SK-N-SH treated with all-trans-retinoic acid at 6 μM for 48 hours (cell line): ENCODE results near the gene CD74.

Experiments
- ATAC-seq: fragments of 200-7000 bp; cut with Tn5 transposase; 3 replicates; pipeline ENCODE4 v1.9.1; 2020; ENCODE audit warnings: mild to moderate bottlenecking, moderate library complexity
- ARNTL ChIP-seq: fragments of 450-650 bp; formaldehyde crosslinking; IDR thresholded peaks from 2 replicates; pipeline ENCODE4 v1.5.0; 2020; ENCODE audit warnings: low read depth, mild to moderate bottlenecking, moderate library complexity, borderline replicate concordance
- BACH2 ChIP-seq: fragments of 250-450 bp; sonication (Bioruptor Pico); IDR thresholded peaks from 2 replicates; pipeline ENCODE4 v1.9.0; 2021; ENCODE audit warnings: mild to moderate bottlenecking, borderline replicate concordance
- CSDC2 ChIP-seq: fragments of 250-450 bp; sonication (Bioruptor Pico); IDR thresholded peaks from 2 replicates; pipeline ENCODE4 v1.5.0; 2020; ENCODE audit warnings: mild to moderate bottlenecking, moderate library complexity
- CSRNP3 ChIP-seq: fragments of 250-450 bp; sonication (Bioruptor Pico); IDR thresholded peaks from 2 replicates; pipeline ENCODE4 v1.5.1; 2021; ENCODE audit warnings: mild to moderate bottlenecking, moderate library complexity
- ESRRG ChIP-seq: fragments of 250-450 bp; sonication (Bioruptor Pico); IDR thresholded peaks from 2 replicates; pipeline ENCODE4 v1.6.1; 2021; ENCODE audit warnings: mild to moderate bottlenecking
- GLIS3 ChIP-seq: fragments of 250-450 bp; sonication (Bioruptor Pico); IDR thresholded peaks from 2 replicates; pipeline ENCODE4 v1.5.0; 2020; ENCODE audit warnings: mild to moderate bottlenecking, moderate library complexity
- OSR1 ChIP-seq: fragments of 250-450 bp; sonication (Bioruptor Pico); IDR thresholded peaks from 2 replicates; pipeline ENCODE4 v1.8.0; 2022; ENCODE audit warnings: moderate library complexity, mild to moderate bottlenecking, inconsistent platforms
- POU6F1 ChIP-seq: fragments of 250-450 bp; sonication (Bioruptor Pico); IDR thresholded peaks from 2 replicates; pipeline ENCODE4 v1.8.0; 2021; ENCODE audit warnings: low read depth, mild to moderate bottlenecking, moderate library complexity, borderline replicate concordance
- PPARA ChIP-seq: fragments of 250-450 bp; sonication (Bioruptor Pico); IDR thresholded peaks from 2 replicates; pipeline ENCODE4 v1.5.0; 2020; ENCODE audit warnings: mild to moderate bottlenecking, borderline replicate concordance
- RARB ChIP-seq: fragments of 250-450 bp; sonication (Bioruptor Pico); IDR thresholded peaks from 2 replicates; pipeline ENCODE4 v1.8.0; 2021; ENCODE audit warnings: mild to moderate bottlenecking, moderate library complexity
- SNAI2 ChIP-seq: fragments of 250-450 bp; sonication (Bioruptor Pico); IDR thresholded peaks from 2 replicates; pipeline ENCODE4 v1.5.0; 2020; ENCODE audit warnings: mild to moderate bottlenecking, moderate library complexity
- TCF4 ChIP-seq: fragments of 250-450 bp; sonication (Bioruptor Pico); IDR thresholded peaks from 2 replicates; pipeline ENCODE4 v1.8.0; 2021; ENCODE audit warnings: mild to moderate bottlenecking, moderate library complexity, borderline replicate concordance
- TOX ChIP-seq: fragments of 250-450 bp; sonication (Bioruptor Pico); IDR thresholded peaks from 2 replicates; pipeline ENCODE4 v1.8.0; 2021; ENCODE audit warnings: mild to moderate bottlenecking, moderate library complexity, borderline replicate concordance
- ZC3H10 ChIP-seq: fragments of 250-450 bp; sonication (Bioruptor Pico); IDR thresholded peaks from 2 replicates; pipeline ENCODE4 v1.5.1; 2021; ENCODE audit warnings: mild to moderate bottlenecking, moderate library complexity
- ZFP30 ChIP-seq: fragments of 450-650 bp; formaldehyde crosslinking; IDR thresholded peaks from 2 replicates; pipeline ENCODE4 v1.5.0; 2022; ENCODE audit warnings: mild to moderate bottlenecking, moderate library complexity
- ZNF565 ChIP-seq: fragments of 450-650 bp; formaldehyde crosslinking; conservative IDR thresholded peaks from 2 replicates; pipeline ENCODE4 v1.5.0; 2020; ENCODE audit warnings: low read depth, mild to moderate bottlenecking, moderate library complexity
- TF ChIP-seq, protein P1 (sequence below): fragments of 250-450 bp; sonication (Bioruptor Pico); IDR thresholded peaks from 2 replicates; pipeline ENCODE4 v1.5.1; 2020; ENCODE audit warnings: low read depth, mild to moderate bottlenecking, moderate library complexity
- TF ChIP-seq, protein P2 (sequence below): fragments of 250-450 bp; sonication (Bioruptor Pico); IDR thresholded peaks from 2 replicates; pipeline ENCODE4 v1.8.0; 2020; ENCODE audit warnings: mild to moderate bottlenecking, moderate library complexity, borderline replicate concordance

CD74 gene

DNA sequence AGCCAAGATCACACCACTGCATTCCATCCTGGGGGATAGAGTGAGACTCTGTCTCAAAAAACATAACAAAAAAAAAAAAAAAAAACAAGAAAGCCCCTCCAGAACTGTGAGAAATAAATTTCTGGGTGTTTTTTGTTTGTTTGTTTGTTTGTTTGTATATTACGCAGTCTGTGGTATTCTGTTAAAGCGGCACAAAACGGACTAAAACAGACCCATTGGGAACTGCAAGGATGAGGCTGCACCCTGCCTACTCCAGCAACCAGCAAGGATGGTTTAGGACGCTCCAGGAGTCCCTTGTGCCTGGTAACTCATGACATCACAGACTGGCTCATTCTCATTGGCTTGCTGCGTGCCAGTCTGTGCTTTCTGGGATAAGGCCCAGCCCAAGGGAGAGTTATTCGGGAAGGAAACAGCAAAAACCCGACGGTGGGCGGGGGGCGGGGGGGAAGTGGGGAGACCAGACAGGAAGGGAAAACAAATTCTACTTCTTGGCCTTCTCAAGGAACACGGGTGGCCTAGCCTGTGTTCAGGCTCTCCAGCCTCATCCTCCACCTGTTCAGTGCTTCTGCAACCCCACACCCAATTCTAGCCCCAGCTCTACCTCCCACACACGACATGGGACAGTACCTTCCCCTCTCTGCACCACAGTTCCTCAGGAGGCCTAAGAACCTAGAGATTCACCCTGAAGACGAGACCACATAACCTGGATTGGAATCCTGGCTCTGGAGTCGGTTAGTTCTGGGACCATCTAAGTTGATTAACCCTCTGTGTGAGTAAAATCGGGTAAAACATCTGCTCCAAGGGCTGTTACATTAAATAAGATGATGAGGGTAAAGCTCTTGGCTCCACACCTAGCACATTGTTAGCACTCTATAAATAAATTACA lies 2.8 kb downstream of the CD74 start:
- ATAC-seq: peak; percentile 98

DNA sequence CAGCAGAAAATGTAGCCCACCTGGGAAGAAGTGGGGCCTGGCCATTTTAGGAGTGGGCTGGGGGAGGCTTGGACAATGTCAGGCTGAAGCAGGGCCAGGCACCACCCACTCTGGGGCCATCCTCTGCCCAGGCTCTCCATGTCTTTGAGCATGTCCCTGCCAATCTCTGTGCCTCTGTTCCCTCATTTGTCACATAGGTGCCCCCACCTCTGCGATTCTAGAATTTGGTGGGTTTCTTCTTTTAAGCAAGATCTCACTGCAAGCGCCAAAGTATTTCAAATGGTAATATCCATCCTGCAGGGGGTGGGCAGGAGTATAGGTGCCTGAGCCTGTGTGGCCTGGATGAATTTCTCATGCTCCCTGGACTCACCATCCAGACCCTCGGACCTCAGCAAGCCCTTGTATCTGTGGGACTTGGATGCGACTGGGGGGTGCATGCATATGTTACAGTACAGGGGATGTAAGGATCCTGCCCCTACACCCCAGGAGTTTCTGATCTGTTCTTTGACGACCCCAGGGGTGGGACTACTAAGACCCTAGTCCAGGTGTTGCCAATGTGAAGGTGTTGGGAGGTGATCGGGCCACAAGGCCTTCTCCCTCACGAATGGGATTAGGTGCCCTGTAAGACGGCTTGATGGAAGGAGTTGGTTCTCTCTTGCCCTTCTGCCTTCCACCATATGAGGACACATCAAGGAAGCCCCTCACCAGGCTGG lies 4.3 kb downstream of the CD74 start:
- TF ChIP-seq RARB (CRISPR knock-in tag): no peak
- no peak for TF ChIP-seq ZC3H10 (CRISPR knock-in tag)
- ATAC-seq: no peak

More for the DNA sequence above, 2.8 kb downstream of the CD74 start:
- TF ChIP-seq ZC3H10 (CRISPR knock-in tag) (no peak), ARNTL (CRISPR knock-in tag) (no peak), TOX (CRISPR knock-in tag) (no peak), ZNF565 (CRISPR knock-in tag) (no peak), TCF4 (no peak), GLIS3 (no peak), CSRNP3 (CRISPR knock-in tag) (no peak), ZFP30 (CRISPR knock-in tag) (no peak), OSR1 (CRISPR knock-in tag) (no peak), POU6F1 (CRISPR knock-in tag) (no peak), PPARA (CRISPR knock-in tag) (no peak), ESRRG (CRISPR knock-in tag) (no peak)
- TF ChIP-seq, protein P1, sequence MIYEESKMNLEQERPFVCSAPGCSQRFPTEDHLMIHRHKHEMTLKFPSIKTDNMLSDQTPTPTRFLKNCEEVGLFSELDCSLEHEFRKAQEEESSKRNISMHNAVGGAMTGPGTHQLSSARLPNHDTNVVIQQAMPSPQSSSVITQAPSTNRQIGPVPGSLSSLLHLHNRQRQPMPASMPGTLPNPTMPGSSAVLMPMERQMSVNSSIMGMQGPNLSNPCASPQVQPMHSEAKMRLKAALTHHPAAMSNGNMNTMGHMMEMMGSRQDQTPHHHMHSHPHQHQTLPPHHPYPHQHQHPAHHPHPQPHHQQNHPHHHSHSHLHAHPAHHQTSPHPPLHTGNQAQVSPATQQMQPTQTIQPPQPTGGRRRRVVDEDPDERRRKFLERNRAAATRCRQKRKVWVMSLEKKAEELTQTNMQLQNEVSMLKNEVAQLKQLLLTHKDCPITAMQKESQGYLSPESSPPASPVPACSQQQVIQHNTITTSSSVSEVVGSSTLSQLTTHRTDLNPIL: no peak

DNA sequence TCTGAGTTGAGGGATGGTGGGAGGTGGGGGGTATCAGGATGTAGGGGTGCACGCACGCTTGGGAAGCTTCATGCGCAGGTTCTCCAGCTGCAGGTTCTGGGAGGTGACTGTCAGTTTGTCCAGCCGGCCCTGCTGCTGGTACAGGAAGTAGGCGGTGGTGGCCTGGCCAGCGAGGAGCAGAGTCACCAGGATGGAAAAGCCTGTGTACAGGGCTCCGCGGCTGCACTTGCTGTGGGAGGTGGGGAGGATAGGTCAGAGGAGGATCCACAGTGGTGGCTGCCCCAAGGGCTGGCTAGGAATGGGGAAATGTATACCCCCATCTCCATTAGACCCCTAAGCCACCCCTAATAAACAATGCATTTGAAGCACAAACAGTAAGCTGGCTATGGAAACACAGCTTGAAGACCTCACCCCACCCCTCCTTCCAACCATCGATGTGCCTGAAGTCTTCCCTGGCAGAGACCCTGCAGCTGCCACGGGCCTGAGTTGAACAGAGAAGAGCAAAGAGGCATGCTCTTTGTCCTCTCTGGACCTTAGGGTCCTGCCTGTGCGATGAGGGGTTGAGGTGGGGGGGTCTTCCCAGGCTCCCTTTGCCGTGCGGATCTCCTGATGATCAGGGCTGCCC lies 5.5 kb downstream of the CD74 start:
- TF ChIP-seq OSR1 (CRISPR knock-in tag): no peak
- no peak for TF ChIP-seq SNAI2 (CRISPR knock-in tag)
- no peak for TF ChIP-seq ARNTL (CRISPR knock-in tag)
- no peak for TF ChIP-seq CSRNP3 (CRISPR knock-in tag)
- TF ChIP-seq POU6F1 (CRISPR knock-in tag): no peak
- no peak for ATAC-seq

- no peak for ATAC-seq
- TF ChIP-seq CSRNP3 (CRISPR knock-in tag) (no peak), RARB (CRISPR knock-in tag) (no peak), CSDC2 (CRISPR knock-in tag) (no peak), ZNF565 (CRISPR knock-in tag) (no peak), TOX (CRISPR knock-in tag) (no peak), BACH2 (CRISPR knock-in tag) (no peak), OSR1 (CRISPR knock-in tag) (no peak), GLIS3 (no peak), ARNTL (CRISPR knock-in tag) (no peak), TCF4 (no peak), PPARA (CRISPR knock-in tag) (no peak)
- TF ChIP-seq, protein P2, sequence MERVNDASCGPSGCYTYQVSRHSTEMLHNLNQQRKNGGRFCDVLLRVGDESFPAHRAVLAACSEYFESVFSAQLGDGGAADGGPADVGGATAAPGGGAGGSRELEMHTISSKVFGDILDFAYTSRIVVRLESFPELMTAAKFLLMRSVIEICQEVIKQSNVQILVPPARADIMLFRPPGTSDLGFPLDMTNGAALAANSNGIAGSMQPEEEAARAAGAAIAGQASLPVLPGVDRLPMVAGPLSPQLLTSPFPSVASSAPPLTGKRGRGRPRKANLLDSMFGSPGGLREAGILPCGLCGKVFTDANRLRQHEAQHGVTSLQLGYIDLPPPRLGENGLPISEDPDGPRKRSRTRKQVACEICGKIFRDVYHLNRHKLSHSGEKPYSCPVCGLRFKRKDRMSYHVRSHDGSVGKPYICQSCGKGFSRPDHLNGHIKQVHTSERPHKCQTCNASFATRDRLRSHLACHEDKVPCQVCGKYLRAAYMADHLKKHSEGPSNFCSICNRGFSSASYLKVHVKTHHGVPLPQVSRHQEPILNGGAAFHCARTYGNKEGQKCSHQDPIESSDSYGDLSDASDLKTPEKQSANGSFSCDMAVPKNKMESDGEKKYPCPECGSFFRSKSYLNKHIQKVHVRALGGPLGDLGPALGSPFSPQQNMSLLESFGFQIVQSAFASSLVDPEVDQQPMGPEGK (CRISPR knock-in tag): no peak
Measured at GRCh38 chr5:150406723-150407095, 6.0 kb downstream of the CD74 start.
